Ecto neural progenitor cell (in vitro differentiated cells): ENCODE data around the gene ARHGEF17.

Experiments
- DNase-seq: peaks from one replicate; pipeline ENCODE4 v3.0.0-alpha.2; 2018; ENCODE audit warnings: low spot score

Gene ARHGEF17

GRCh38 chr11:73356979-73357860 is 49.1 kb downstream of the ARHGEF17 start:
- no peak for DNase-seq

GRCh38 chr11:73358071-73358470 is 50.0 kb downstream of the ARHGEF17 start:
- DNase-seq, result no peak

- no peak for DNase-seq
Observed at GRCh38 chr11:73359341-73359740, 51.3 kb downstream of the ARHGEF17 start.

GRCh38 chr11:73359930-73360742 is 52.1 kb downstream of the ARHGEF17 start:
- peak; percentile 65 for DNase-seq

- no peak for DNase-seq
Observed at GRCh38 chr11:73360743-73361369, 52.8 kb downstream of the ARHGEF17 start.

GRCh38 chr11:73361953-73362776 is 54.1 kb downstream of the ARHGEF17 start:
- peak; percentile 94 for DNase-seq

- DNase-seq, result no peak
Observed at GRCh38 chr11:73363147-73363546, 55.1 kb downstream of the ARHGEF17 start.

GRCh38 chr11:73365352-73366264 is 57.5 kb downstream of the ARHGEF17 start:
- no peak for DNase-seq

GRCh38 chr11:73366265-73366610 is 58.2 kb downstream of the ARHGEF17 start:
- DNase-seq, result no peak

- DNase-seq, result no peak
Observed at GRCh38 chr11:73366953-73367352, 58.9 kb downstream of the ARHGEF17 start.

- no peak for DNase-seq
Observed at GRCh38 chr11:73367482-73368024, 59.5 kb downstream of the ARHGEF17 start.

GRCh38 chr11:73372375-73372993 is 64.4 kb downstream of the ARHGEF17 start:
- DNase-seq, result no peak

GRCh38 chr11:73374151-73374550 is 66.1 kb downstream of the ARHGEF17 start:
- no peak for DNase-seq

GRCh38 chr11:73375830-73376159 is 67.7 kb downstream of the ARHGEF17 start:
- no peak for DNase-seq

- peak; percentile 95 for DNase-seq
Observed at GRCh38 chr11:73376160-73376802, 68.2 kb downstream of the ARHGEF17 start, which contains the start of gene RELT. Gene RELT, plus strand, starts transcription at chr11:73376399. Its CDS starts 12,738 bp downstream, at chr11:73389137.

GRCh38 chr11:73376803-73377629 is 68.9 kb downstream of the ARHGEF17 start:
- DNase-seq, result peak; percentile 71

- no peak for DNase-seq
Observed at GRCh38 chr11:73379189-73379880, 71.3 kb downstream of the ARHGEF17 start.

GRCh38 chr11:73380331-73380730 is 72.3 kb downstream of the ARHGEF17 start:
- no peak for DNase-seq
